ENCODE measurements around the gene CHMP4B.

DNA sequence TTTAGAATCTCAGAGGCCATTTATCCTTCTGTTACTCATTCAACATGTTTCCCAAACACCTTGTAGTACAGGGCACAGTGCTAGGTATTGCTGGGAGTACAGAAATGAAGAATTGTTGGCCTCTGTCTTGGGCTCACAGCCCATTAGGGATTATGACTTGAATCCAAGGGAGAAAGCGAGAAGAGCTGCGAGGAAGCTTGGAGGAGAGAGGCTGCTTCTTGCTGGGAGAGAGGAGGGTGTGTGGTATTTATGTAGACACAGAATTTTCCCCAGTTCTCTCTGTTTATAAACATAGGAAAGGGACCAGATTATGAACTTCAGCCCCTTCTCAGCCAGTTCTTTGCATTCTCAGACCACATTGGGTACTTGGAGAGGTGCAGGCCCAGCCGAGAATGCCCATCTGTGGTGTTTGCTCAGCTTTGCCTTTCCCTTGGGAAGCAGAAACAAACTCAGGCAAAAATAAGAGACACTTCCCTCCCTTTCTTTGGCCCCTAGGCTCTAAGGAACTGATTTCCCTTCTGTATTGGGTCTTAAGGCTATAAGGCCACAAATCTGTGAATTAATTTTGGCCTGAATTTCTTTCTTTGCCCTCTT lies 17.9 kb downstream of the CHMP4B start:
- TF ChIP-seq, protein P1, sequence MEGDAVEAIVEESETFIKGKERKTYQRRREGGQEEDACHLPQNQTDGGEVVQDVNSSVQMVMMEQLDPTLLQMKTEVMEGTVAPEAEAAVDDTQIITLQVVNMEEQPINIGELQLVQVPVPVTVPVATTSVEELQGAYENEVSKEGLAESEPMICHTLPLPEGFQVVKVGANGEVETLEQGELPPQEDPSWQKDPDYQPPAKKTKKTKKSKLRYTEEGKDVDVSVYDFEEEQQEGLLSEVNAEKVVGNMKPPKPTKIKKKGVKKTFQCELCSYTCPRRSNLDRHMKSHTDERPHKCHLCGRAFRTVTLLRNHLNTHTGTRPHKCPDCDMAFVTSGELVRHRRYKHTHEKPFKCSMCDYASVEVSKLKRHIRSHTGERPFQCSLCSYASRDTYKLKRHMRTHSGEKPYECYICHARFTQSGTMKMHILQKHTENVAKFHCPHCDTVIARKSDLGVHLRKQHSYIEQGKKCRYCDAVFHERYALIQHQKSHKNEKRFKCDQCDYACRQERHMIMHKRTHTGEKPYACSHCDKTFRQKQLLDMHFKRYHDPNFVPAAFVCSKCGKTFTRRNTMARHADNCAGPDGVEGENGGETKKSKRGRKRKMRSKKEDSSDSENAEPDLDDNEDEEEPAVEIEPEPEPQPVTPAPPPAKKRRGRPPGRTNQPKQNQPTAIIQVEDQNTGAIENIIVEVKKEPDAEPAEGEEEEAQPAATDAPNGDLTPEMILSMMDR (IDR thresholded peaks at IDR 0.05; ENCODE audit: low read depth, low read length): no peak
- TF ChIP-seq POLR2A (IDR thresholded peaks at IDR 0.05; ENCODE audit: extremely low read depth, insufficient read length) (no peak), MYC (IDR thresholded peaks at IDR 0.05; ENCODE audit: low read depth, low read length) (no peak)
- TF ChIP-seq, protein P2, sequence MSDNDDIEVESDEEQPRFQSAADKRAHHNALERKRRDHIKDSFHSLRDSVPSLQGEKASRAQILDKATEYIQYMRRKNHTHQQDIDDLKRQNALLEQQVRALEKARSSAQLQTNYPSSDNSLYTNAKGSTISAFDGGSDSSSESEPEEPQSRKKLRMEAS (IDR thresholded peaks at IDR 0.05; ENCODE audit: low read depth, low read length): no peak
